NCI-H2029 treated with DMSO at 0.1 percent for 48 hours (cell line): ENCODE data around the gene C16orf96.
A peak's percentile ranks its signal among the peaks of the same experiment; 100 is the strongest.

Experiments used
- DNase-seq: peaks from one replicate; lab custom pipeline; 2025; lab: John Stamatoyannopoulos, UW

Gene C16orf96

GRCh38 chr16:4556112-4556511 is at the start of gene C16orf96:
Gene C16orf96 (plus strand): TSS chr16:4556340. CDS start chr16:4556490, 150 bp downstream.
- DNase-seq: no peak

- peak; percentile 42 for DNase-seq
Observed at GRCh38 chr16:4506450-4506849, 49.7 kb upstream of the C16orf96 start.

DNA sequence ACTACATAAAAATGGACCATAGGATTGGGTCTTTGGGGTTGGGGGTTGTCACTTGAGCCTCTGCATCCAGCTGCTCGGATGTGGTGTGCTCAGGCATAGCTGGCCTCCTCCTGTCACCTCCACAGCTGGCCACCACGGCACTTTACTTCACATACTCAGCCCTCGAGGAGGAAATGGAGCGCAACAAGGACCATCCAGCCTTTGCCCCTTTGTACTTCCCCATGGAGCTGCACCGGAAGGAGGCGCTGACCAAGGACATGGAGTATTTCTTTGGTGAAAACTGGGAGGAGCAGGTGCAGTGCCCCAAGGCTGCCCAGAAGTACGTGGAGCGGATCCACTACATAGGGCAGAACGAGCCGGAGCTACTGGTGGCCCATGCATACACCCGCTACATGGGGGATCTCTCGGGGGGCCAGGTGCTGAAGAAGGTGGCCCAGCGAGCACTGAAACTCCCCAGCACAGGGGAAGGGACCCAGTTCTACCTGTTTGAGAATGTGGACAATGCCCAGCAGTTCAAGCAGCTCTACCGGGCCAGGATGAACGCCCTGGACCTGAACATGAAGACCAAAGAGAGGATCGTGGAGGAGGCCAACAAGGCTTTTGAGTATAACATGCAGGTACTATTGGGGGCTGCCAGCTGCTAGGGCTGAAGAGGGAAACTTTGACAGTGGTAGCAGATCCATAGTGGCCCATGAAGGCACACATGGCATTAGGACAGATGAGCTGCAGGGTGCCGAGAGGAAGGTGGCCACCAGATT is 48.4 kb upstream of the C16orf96 start:
- no peak for DNase-seq

DNA sequence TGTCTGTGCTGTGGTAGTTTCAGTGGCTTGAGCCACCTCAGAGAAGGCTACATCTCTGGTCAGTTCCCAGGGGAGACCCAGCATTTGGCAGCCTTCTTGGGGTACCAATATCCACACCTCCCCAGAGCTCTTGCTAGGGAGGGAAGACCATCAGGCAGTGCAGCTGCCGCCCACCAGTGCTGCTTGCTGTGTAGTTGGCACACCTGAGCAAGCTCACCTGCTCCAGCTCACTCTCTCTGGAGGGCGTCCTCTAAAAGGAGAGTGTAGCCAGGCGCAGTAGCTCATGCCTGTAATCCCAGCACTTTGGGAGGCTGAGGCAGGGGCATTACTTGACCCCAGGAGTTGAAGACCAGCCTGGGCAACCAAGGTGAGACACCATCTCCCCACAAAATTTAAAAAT is 47.3 kb upstream of the C16orf96 start:
- no peak for DNase-seq

- no peak for DNase-seq
Observed at GRCh38 chr16:4509420-4509819, 46.7 kb upstream of the C16orf96 start.

- no peak for DNase-seq
Observed at GRCh38 chr16:4510131-4510530, 46.0 kb upstream of the C16orf96 start.

DNA sequence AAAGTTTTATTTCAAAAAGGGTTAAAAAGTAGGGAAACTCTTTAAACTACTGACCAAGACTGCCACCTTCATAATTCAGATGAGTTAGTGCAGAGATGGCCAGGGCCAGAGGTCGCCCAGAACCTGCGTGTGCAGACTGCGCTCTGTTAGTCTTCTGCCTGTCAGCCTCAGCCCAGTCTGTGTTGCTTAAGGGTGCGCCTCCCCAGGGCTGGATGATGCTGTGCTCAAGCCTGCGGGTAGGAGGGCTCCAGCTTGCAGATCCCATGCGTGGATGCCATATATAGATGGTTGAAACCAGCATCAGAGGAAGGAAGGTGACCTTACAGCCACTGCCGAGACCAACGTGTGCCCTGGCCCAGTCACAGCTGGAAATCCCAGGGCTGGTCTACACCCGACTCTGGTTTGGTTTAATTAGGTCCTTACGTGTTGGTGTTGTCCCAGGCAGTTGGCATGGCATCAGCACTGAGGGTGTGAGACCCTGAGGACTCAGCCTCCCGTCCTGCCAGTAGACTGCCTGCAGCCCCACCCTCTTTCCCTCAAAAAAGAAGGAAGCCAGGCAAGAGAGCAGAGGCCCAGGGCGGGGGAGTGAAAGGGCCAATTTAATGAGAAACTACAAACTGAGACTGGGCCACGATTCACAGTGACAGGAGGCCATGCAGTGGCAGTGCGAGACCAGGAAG is 45.3 kb upstream of the C16orf96 start:
- no peak for DNase-seq

GRCh38 chr16:4511441-4512082 is 44.6 kb upstream of the C16orf96 start:
- no peak for DNase-seq

DNA sequence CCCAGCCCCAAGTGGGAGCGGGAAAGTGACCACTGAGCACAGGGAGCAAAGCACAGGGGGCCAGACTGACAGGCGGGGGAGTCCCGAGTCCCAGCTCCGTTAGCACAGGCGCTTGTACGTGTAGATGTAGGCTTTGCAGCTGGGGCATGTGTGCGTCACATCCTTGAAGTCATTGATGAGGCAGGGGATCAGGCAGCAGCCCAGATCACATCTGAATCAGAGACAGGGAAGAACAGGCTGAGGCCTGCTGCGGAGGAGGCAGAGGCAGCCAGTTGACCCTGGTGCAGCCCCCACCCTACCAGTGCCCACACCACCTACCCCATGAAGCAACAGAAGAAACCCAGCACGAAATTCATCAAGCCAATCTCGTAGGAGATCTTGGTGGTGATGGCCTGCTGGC is 43.7 kb upstream of the C16orf96 start:
- no peak for DNase-seq

GRCh38 chr16:4513086-4513860 is 42.9 kb upstream of the C16orf96 start:
- DNase-seq: no peak

- no peak for DNase-seq
Observed at GRCh38 chr16:4513881-4514280, 42.3 kb upstream of the C16orf96 start.

DNA sequence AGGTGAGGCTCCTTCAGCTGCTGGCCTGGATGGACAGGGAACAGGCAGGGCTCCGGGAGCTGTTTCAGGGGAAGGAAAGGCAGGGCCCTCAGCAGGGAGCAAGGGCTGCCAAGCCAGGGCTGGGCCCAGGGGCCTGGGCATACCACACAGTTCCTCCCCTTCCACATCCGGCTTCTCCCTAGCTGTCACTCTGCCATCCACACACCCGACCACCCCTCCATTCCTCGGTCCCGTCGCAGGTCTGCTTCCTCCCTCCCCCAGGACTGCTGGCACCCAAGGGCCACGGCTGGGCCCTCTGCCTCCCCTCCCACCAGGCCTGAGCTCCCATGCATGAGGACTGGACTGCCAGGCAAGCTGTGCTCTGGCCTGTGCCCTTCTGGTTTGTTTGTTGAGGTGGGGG is 41.5 kb upstream of the C16orf96 start:
- DNase-seq: no peak

DNA sequence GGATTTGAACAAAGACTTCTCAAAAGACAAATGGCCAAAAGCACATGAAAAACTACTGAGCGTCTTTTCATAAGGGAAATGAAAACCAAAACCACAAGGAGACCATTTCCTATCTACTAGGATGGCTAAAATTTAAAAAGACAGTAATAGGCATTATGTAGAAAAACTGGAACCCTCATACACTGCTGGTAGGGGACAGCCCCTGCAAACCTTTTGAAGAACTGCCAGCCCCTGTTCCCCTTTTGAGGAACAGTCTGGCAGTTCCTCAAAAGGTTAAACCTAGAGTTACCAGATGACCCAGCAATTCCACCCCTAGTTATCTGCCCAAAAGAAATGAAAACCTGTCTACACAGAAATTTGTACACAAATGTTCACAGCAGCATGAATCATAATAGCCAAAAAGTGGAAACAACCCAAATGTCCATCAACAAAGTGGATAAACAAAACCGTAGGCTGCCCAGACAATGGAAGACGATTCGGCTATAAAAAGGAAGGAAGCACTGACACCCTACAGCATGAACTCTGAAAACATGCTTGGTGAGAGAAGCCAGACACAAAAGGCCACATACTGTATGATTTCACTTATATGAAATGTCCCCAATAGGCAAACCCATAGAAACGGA is 40.4 kb upstream of the C16orf96 start:
- DNase-seq: no peak

DNA sequence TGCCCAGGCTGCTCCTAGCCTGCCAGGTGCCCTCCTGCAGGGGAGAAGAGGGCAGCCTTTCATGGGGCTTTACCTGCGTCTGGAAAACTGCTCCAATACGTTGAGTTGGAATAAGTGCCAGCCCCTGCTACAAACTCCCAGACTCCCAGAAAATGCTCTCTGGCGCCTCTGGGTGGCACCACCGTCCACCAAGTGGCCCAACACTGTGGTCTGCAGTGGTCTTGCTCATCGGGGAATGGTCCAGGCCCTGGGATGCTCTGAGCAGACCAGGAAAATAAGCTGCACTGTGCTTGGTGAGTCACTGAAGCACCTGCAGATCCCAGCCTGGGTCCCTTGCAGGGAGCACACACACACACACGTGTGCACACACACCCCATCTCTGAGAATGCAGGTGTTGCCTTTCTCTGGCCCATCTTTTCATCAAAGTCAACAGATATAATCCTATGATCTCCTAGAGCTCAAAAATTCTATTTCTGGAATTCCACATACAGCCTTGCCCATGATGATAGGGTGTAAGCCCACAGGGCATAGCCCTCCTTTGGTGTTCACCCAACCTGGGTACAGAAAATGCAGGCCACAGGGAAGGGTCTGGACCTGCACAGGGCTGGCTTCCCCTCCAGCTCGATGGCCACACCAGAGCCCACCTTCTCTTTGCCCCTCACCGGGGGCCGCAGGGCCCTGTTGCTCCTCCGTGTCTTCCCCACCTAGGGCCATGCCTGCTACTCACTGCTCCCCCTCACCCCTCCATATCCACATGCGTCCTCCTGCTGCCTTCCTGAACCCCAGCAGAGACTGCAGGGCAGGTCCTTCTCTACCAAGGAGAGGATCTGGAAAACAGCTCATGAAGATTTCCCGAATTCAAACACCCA is 38.1 kb upstream of the C16orf96 start:
- no peak for DNase-seq

- DNase-seq: no peak
Observed at GRCh38 chr16:4519274-4520058, 36.7 kb upstream of the C16orf96 start.

DNA sequence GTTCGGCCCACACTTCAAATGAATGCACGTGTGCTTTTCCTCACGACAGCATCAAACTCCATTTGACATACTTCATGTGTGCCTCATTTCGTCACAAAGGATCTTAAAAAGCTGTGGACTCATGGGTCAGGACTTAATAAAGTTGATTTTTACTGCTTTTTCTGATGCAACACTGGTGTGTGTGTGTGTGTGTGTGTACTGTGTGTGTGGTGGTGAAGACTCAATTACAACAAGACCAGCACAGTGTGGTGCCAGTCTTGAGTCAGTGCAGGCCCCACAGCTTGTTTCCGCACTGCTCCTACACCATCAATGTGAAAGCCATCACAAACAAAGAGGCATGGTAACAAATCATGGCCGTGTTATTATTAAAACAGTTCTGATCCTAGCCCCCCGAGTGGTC is 35.2 kb upstream of the C16orf96 start:
- DNase-seq: no peak

- no peak for DNase-seq
Observed at GRCh38 chr16:4522051-4522581, 34.0 kb upstream of the C16orf96 start.

DNA sequence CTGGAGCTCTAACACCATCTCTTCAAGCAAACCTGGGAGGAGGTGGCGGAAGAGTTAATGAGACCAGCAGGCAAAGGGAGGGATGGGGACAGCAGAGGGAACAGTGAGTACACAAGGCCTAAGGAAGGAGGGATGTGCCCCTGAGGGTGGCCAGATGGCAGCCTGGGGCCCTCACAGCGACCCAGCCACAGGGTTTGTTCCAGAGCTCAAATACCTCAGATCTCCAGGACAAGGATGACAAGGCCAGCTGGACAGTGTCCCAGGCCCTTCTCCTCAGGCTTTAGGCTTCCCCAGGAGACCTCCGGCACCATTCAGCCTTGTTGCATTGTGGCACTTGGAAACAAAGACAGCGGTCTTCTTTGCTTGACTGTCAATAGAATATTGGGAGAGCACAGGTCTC is 32.5 kb upstream of the C16orf96 start:
- DNase-seq: no peak

DNA sequence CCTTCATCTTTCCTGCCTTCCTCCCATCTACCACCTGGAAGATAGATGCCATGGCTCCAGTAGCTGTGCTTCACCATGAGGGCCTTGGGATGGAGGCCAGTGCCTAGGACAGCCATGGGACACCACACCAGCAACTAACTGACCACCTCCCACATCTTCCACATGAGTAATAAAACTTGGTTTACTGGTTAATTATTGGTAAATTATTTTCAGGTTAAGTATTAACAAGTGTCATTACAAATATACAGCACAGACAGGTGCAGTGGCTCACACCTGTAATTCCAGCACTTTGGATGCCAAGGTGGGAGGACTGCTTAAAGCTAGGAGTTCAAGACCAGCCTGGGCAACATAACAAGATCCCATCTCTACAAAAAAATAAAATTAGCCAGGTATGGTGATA is 31.6 kb upstream of the C16orf96 start:
- no peak for DNase-seq

DNA sequence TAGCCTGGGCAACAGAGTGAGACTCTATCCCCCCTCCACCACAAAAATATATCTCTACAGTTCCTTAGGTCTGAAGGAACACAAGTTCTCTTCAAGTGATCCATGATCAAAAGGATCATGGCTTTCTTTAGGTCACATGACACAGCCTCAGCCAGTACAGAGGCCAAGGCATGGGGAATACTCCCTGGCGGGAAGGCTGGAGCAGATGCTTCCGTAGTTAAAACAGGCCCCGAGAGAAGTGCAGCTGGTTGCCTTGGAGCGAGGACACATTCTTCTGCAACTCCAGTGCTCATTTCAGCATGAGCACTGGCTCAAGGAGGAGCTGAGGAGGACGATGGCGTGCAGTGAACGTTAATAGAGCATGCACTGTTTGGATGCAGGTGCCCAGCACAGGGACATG is 31.1 kb upstream of the C16orf96 start:
- DNase-seq: no peak
